Activated CD8-positive, alpha-beta T cell treated with anti-CD3 and anti-CD28 coated beads, Interleukin-2, amount 10 ng/mL, durations not matched to agents 7 days and 5 days (primary cell): ENCODE results near the gene FGFRL1. TPM values are rescaled to one million over a fixed set of nuclear protein-coding genes. Genes with fewer than 3 reads are reported as not detected.

Source experiments
- ATAC-seq: fragments of 150-1000 bp; cut with Tn5 transposase; one replicate; pipeline ENCODE4 v1.10.0; 2021; ENCODE audit warnings: moderate library complexity
- CTCF ChIA-PET: fragments of 350-600 bp; sonication (Branson Sonifier 250); formaldehyde crosslinking; loops from one replicate; lab custom pipeline; 2021; ENCODE audit warnings: antibody characterized with exemption; lab: Charles Lee
- POLR2A ChIA-PET: fragments of 350-600 bp; sonication (Branson Sonifier 250); formaldehyde crosslinking; loops from one replicate; lab custom pipeline; 2021; ENCODE audit warnings: antibody characterized with exemption; lab: Charles Lee
- DNase-seq: peaks from one replicate; pipeline ENCODE4 v3.0.0-alpha.2; 2020
- H3K27ac Mint-ChIP-seq: one replicate; pipeline ENCODE4 v1.8.0; 2021; ENCODE audit warnings: mild to moderate bottlenecking, mixed read lengths
- H3K27me3 Mint-ChIP-seq: one replicate; pipeline ENCODE4 v1.8.0; 2021; ENCODE audit warnings: low read depth, mixed read lengths
- H3K36me3 Mint-ChIP-seq: one replicate; pipeline ENCODE4 v1.8.0; 2021; ENCODE audit warnings: low read depth, mixed read lengths
- H3K4me1 Mint-ChIP-seq: one replicate; pipeline ENCODE4 v1.8.0; 2021; ENCODE audit warnings: low read depth, mixed read lengths
- H3K4me3 Mint-ChIP-seq: one replicate; pipeline ENCODE4 v1.8.0; 2021; ENCODE audit warnings: mild to moderate bottlenecking, mixed read lengths
- H3K9me3 Mint-ChIP-seq: one replicate; pipeline ENCODE4 v1.8.0; 2022; ENCODE audit warnings: mixed read lengths; ENCODE audit not compliant: insufficient read depth
- total RNA-seq, 2 experiments: library from RNA; stranded (reverse); gene quantifications; one replicate each; pipeline ENCODE4 v1.2.3, GENCODE V29; 2021

Gene FGFRL1
- total RNA-seq, 2 experiments from 2014 or later, result 8.1 to 10.1 TPM

GRCh38 chr4:1006856-1007255, 4.6 kb upstream of the FGFRL1 start:
- Mint-ChIP-seq H3K4me3 (no peak overlapping the region), H3K27me3 (peaks cover 42% of the 10 kb centered on the region), H3K4me1 (peaks cover 14% of the 10 kb centered on the region), H3K36me3 (no peaks in the 10 kb centered on the region), H3K27ac (no peak overlapping the region), H3K9me3 (no peaks in the 10 kb centered on the region)
- no peak for ATAC-seq
- POLR2A ChIA-PET, result no interaction called here
- CTCF ChIA-PET, result no interaction called here
- no peak for DNase-seq

GRCh38 chr4:1008840-1009541, 2.4 kb upstream of the FGFRL1 start:
- ATAC-seq (peak; percentile 2), DNase-seq (peak; percentile 46)
- peak overlapping the region; percentile 62 for H3K4me3 Mint-ChIP-seq
- H3K27me3 Mint-ChIP-seq, result peaks cover 33% of the 10 kb centered on the region
- POLR2A ChIA-PET, result no interaction called here
- CTCF ChIA-PET, result no interaction called here
- H3K36me3 Mint-ChIP-seq, result no peaks in the 10 kb centered on the region
- H3K4me1 Mint-ChIP-seq, result peaks cover 19% of the 10 kb centered on the region
- no peak overlapping the region for H3K27ac Mint-ChIP-seq
- no peaks in the 10 kb centered on the region for H3K9me3 Mint-ChIP-seq

- Mint-ChIP-seq H3K4me1 (peaks cover 21% of the 10 kb centered on the region), H3K27me3 (peaks cover 30% of the 10 kb centered on the region), H3K27ac (peak overlapping the region; percentile 87), H3K9me3 (no peaks in the 10 kb centered on the region), H3K4me3 (peak overlapping the region; percentile 74), H3K36me3 (no peaks in the 10 kb centered on the region)
- ATAC-seq (peak; percentile 47), DNase-seq (peak; percentile 79)
- ChIA-PET POLR2A (interaction anchor here (1.3 kb wide), 1 partner anchor 12 kb away, joined by 3 read pairs; no protein-coding TSS in a partner anchor), CTCF (interaction anchor here (0.8 to 1.7 kb wide), 2 partner anchors 23 to 259 kb away, joined by 3 to 6 read pairs; partner anchors contain the start of gene IDUA)
Measured at GRCh38 chr4:1009542-1010394, 1.7 kb upstream of the FGFRL1 start.

GRCh38 chr4:1010395-1011021, 918 bp upstream of the FGFRL1 start:
- Mint-ChIP-seq H3K27me3 (peaks cover 29% of the 10 kb centered on the region), H3K9me3 (no peaks in the 10 kb centered on the region), H3K4me3 (peak overlapping the region; percentile 66), H3K4me1 (peaks cover 21% of the 10 kb centered on the region), H3K27ac (peak overlapping the region; percentile 87), H3K36me3 (no peaks in the 10 kb centered on the region)
- DNase-seq (peak; percentile 90), ATAC-seq (peak; percentile 54)
- ChIA-PET CTCF (interaction anchor here (0.8 to 1.7 kb wide), 2 partner anchors 23 to 258 kb away, joined by 3 to 6 read pairs; partner anchors contain the start of gene IDUA), POLR2A (interaction anchor here (0.6 to 1.3 kb wide), 3 partner anchors 11 to 320 kb away, joined by 3 read pairs; no protein-coding TSS in a partner anchor)

GRCh38 chr4:1011666-1012033, 224 bp downstream of the FGFRL1 start:
- no peak overlapping the region for H3K4me3 Mint-ChIP-seq
- peaks cover 21% of the 10 kb centered on the region for H3K4me1 Mint-ChIP-seq
- H3K36me3 Mint-ChIP-seq, result no peaks in the 10 kb centered on the region
- H3K9me3 Mint-ChIP-seq, result no peaks in the 10 kb centered on the region
- CTCF ChIA-PET, result no interaction called here
- DNase-seq (no peak), ATAC-seq (no peak)
- H3K27me3 Mint-ChIP-seq, result peaks cover 23% of the 10 kb centered on the region
- no peak overlapping the region for H3K27ac Mint-ChIP-seq
- POLR2A ChIA-PET, result no interaction called here

GRCh38 chr4:1012034-1012739, 761 bp downstream of the FGFRL1 start:
- H3K4me1 Mint-ChIP-seq, result peaks cover 21% of the 10 kb centered on the region
- CTCF ChIA-PET, result no interaction called here
- no peaks in the 10 kb centered on the region for H3K9me3 Mint-ChIP-seq
- H3K36me3 Mint-ChIP-seq, result no peaks in the 10 kb centered on the region
- H3K4me3 Mint-ChIP-seq, result peak overlapping the region; percentile 52
- peak; percentile 41 for DNase-seq
- peaks cover 19% of the 10 kb centered on the region for H3K27me3 Mint-ChIP-seq
- POLR2A ChIA-PET, result no interaction called here
- ATAC-seq, result no peak
- H3K27ac Mint-ChIP-seq, result no peak overlapping the region

- Mint-ChIP-seq H3K9me3 (no peaks in the 10 kb centered on the region), H3K4me3 (no peak overlapping the region), H3K4me1 (peaks cover 21% of the 10 kb centered on the region), H3K36me3 (no peaks in the 10 kb centered on the region), H3K27me3 (peaks cover 8% of the 10 kb centered on the region), H3K27ac (no peak overlapping the region)
- CTCF ChIA-PET, result no interaction called here
- no peak for DNase-seq
- POLR2A ChIA-PET, result interaction anchor here (0.6 kb wide), 1 partner anchor 540 kb away, joined by 3 read pairs; no protein-coding TSS in a partner anchor
- no peak for ATAC-seq
Measured at GRCh38 chr4:1013225-1014073, 2.0 kb downstream of the FGFRL1 start.

- Mint-ChIP-seq H3K36me3 (no peaks in the 10 kb centered on the region), H3K4me3 (no peak overlapping the region), H3K27ac (no peak overlapping the region), H3K27me3 (no peaks in the 10 kb centered on the region), H3K9me3 (no peaks in the 10 kb centered on the region), H3K4me1 (peaks cover 13% of the 10 kb centered on the region)
- CTCF ChIA-PET, result no interaction called here
- POLR2A ChIA-PET, result no interaction called here
- DNase-seq (no peak), ATAC-seq (no peak)
Measured at GRCh38 chr4:1014291-1015167, 3.1 kb downstream of the FGFRL1 start.

GRCh38 chr4:1015179-1015578, 3.8 kb downstream of the FGFRL1 start:
- POLR2A ChIA-PET, result no interaction called here
- no peak overlapping the region for H3K27ac Mint-ChIP-seq
- no peaks in the 10 kb centered on the region for H3K27me3 Mint-ChIP-seq
- no peak for ATAC-seq
- peaks cover 13% of the 10 kb centered on the region for H3K4me1 Mint-ChIP-seq
- H3K4me3 Mint-ChIP-seq, result no peak overlapping the region
- CTCF ChIA-PET, result no interaction called here
- DNase-seq, result no peak
- no peaks in the 10 kb centered on the region for H3K36me3 Mint-ChIP-seq
- no peaks in the 10 kb centered on the region for H3K9me3 Mint-ChIP-seq

GRCh38 chr4:1015746-1016145, 4.3 kb downstream of the FGFRL1 start:
- peaks cover 8% of the 10 kb centered on the region for H3K4me1 Mint-ChIP-seq
- H3K27ac Mint-ChIP-seq, result no peak overlapping the region
- ChIA-PET CTCF (no interaction called here), POLR2A (no interaction called here)
- H3K36me3 Mint-ChIP-seq, result no peaks in the 10 kb centered on the region
- H3K9me3 Mint-ChIP-seq, result no peaks in the 10 kb centered on the region
- no peaks in the 10 kb centered on the region for H3K27me3 Mint-ChIP-seq
- DNase-seq (no peak), ATAC-seq (no peak)
- H3K4me3 Mint-ChIP-seq, result no peak overlapping the region
